Activated CD4-positive, alpha-beta T cell treated with anti-CD3 and anti-CD28 coated beads, Interleukin-2, amount 10 ng/mL, durations not matched to agents 24 days and 14 days (primary cell): Measurements from ENCODE around the gene RCOR1. TPM values are rescaled to one million over a fixed set of nuclear protein-coding genes. Genes with fewer than 3 reads are reported as not detected.
"Not testable (repeated sequence)": the region's sequence is repeated elsewhere in the genome, so short reads cannot be mapped to it uniquely, and the experiment has no call there.

Experiments used
- DNase-seq: peaks from one replicate; pipeline ENCODE4 v3.0.0; 2022
- H3K27ac Mint-ChIP-seq: one replicate; pipeline ENCODE4 v1.8.0; 2022; ENCODE audit warnings: mild to moderate bottlenecking, mixed read lengths
- H3K27me3 Mint-ChIP-seq: one replicate; pipeline ENCODE4 v1.8.0; 2022; ENCODE audit warnings: mixed read lengths
- H3K36me3 Mint-ChIP-seq: one replicate; pipeline ENCODE4 v1.8.0; 2022; ENCODE audit warnings: low read depth, mild to moderate bottlenecking, mixed read lengths
- H3K4me1 Mint-ChIP-seq: one replicate; pipeline ENCODE4 v1.8.0; 2021; ENCODE audit warnings: mixed read lengths
- H3K4me3 Mint-ChIP-seq: one replicate; pipeline ENCODE4 v1.8.0; 2022; ENCODE audit warnings: mild to moderate bottlenecking, moderate library complexity, mixed read lengths
- H3K9me3 Mint-ChIP-seq: one replicate; pipeline ENCODE4 v1.8.0; 2021; ENCODE audit warnings: mixed read lengths
- intact Hi-C: fragments of 100-400 bp; cut with micrococcal nuclease; formaldehyde crosslinking; loops from one replicate; pipeline ENCODE4 v1.15.1; 2023
- total RNA-seq: library from RNA; stranded (reverse); gene quantifications from 2 replicates; pipeline ENCODE4 v1.2.3, GENCODE V29; 2022

The RCOR1 gene
- total RNA-seq, 1 donor from 2014 or later = 24.0 TPM

DNA sequence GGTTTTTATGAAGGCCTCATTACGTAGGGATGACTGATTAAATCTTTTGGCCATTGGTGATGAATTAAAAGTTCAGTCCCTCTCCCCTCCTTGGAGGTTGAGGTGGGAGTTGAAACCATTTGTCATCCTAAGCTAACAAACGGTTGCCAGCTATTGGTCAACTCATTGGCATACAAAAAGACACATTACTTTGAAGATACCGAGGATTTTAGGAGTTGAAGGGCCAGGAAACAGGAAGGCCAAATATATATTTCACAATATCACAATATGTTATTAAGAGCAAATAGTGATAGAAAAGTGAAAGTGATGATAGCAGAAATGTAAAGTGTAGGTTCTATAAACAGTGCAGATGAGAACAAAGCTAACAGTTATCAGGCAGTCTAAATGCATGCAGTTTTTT, 24.4 kb downstream of the RCOR1 start:
- Mint-ChIP-seq H3K36me3 (peaks cover 14% of the 10 kb centered on the region), H3K27ac (no peak overlapping the region), H3K27me3 (no peaks in the 10 kb centered on the region), H3K4me3 (no peak overlapping the region), H3K4me1 (peaks cover 10% of the 10 kb centered on the region), H3K9me3 (no peaks in the 10 kb centered on the region)
- intact Hi-C loops = no loop called here
- DNase-seq = no peak

DNA sequence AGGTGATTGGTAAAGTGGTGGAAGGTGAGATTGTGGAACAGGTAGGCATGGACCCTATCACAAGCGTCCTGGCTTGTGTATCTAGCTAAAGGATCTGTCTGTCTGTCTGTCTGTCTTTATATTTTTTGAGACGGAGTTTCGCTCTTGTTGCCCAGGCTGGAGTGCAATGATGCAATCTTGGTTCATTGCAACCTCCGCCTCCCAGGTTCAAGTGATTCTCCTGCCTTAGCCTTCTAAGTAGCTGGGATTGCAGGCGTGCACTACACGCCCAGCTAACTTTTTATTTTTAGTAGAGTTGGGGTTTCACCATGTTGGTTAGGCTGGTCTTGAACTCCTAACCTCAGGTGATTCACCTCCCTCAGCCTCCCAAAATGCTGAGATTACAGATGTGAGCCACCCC, 26.6 kb downstream of the RCOR1 start:
- intact Hi-C loops, H3K4me3 Mint-ChIP-seq, H3K27ac Mint-ChIP-seq, H3K27me3 Mint-ChIP-seq, DNase-seq, H3K9me3 Mint-ChIP-seq: not testable (repeated sequence)
- H3K4me1 Mint-ChIP-seq = peaks cover 15% of the 10 kb centered on the region
- H3K36me3 Mint-ChIP-seq = peaks cover 10% of the 10 kb centered on the region

DNA sequence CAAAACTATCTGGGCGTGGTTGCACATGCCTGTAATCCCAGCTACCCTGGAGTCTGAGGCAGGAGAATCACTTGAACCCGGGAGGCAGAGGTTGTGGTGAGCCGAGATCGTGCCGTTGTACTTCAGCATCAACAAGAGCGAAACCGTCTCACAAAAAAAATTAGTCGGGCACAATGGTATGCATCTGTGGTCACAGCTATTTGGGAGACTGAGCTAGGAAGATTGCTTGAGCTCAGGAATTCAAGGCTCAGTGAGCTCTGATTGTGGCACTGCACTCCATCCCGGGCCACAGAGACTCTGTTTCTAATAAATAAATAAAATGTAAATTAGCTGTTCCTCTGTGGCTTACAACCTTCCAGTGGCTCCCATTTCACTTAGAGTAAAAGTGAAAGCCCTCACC, 28.0 kb downstream of the RCOR1 start:
- Mint-ChIP-seq H3K9me3 (no peaks in the 10 kb centered on the region), H3K4me3 (no peak overlapping the region)
- intact Hi-C loops = no loop called here

DNA sequence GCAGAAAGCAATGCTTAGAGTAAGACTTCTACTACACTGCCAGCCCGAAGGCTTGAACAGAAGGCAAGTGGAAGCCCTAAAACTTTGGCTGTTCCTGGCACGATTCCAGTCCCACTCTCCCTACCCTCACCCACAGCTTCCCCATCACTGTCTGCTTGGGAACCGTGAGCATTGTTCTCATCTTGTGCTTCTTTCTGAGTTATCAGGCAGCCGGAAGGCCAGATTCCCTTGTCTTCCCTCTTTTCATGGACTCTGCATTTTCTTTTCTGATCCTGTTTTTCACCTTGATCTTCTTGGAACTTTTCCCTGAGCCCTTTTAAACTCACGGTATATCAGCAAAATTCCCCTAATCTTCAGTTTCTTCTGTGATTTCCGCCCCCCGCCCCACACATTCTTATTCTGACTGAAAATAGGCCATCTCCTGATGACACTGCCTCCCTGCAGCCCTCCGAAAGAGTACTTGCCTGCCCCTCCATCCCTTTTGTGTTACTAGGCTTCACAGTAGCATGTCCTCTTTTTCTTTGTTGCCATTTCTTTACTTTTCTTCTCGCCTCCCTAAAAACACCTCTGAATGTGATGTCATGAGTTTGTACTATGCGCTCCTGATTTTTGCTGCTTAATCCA, 29.9 kb downstream of the RCOR1 start:
- peaks cover 20% of the 10 kb centered on the region for H3K4me1 Mint-ChIP-seq
- no peak overlapping the region for H3K4me3 Mint-ChIP-seq
- no peak overlapping the region for H3K27ac Mint-ChIP-seq
- no peak for DNase-seq
- peaks cover 10% of the 10 kb centered on the region for H3K36me3 Mint-ChIP-seq
- intact Hi-C loops = no loop called here
- no peaks in the 10 kb centered on the region for H3K9me3 Mint-ChIP-seq
- no peaks in the 10 kb centered on the region for H3K27me3 Mint-ChIP-seq

More for the DNA sequence above, 28.0 kb downstream of the RCOR1 start:
- Mint-ChIP-seq H3K36me3 (peaks cover 10% of the 10 kb centered on the region), H3K4me1 (peaks cover 15% of the 10 kb centered on the region), H3K27me3 (no peaks in the 10 kb centered on the region), H3K27ac (no peak overlapping the region)
- no peak for DNase-seq

DNA sequence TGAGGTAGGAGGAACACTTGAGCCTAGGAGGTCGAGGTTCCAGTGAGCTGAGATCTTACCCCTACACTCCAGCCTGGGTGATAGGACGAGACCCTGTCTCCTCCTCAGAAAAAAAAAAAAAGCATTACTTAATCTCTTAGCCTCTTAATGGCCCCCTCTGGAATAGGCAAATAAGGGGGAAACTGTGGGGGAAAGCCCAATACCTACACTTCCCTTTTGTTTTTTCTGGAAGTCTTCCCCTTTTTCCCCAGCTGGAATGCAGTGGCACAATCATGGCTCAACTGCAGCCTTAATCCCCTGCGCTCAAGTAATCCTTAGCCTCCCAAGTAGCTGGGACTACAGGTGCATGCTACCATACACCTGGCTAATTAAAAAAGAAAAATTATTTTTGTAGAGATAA, 32.2 kb downstream of the RCOR1 start:
- Mint-ChIP-seq H3K27ac (no peak overlapping the region), H3K36me3 (peaks cover 7% of the 10 kb centered on the region), H3K27me3 (no peaks in the 10 kb centered on the region), H3K4me3 (no peak overlapping the region), H3K4me1 (peaks cover 21% of the 10 kb centered on the region), H3K9me3 (no peaks in the 10 kb centered on the region)
- DNase-seq = no peak
- intact Hi-C loops = no loop called here

DNA sequence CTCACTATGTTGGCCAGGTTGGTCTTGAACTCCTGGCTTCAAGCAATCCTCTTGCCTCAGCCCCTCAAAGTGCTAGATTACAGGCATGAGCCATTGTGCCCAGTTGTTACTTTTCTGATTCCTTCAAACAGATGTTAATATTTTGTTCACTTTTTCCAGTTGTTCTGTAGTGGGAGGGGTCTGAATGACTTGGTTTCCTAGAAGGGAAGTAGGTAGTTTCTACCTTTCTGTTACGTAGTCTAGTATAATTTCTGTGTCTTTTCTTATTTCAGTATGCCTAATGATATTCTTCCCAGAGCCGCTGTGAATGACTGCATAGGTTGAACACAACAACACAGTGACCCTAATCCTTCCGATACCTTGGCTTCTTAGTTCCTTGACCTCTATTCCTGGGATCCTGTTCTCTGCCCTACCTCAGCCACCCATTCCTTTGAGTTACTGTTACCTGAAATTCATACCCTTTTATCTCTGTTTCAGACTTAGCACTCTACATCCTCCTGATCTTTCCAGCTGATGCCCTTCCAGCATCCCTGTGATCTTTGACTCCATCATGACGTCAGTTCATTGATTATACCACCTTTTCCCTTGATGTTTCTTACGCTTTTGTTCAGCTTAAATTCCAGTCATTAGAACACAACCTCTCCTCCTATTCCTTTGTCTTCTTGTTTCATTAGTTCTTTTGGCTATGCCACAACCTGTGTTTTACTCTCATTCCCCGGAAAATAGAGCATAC, 33.3 kb downstream of the RCOR1 start:
- no peaks in the 10 kb centered on the region for H3K27me3 Mint-ChIP-seq
- H3K4me1 Mint-ChIP-seq = peaks cover 23% of the 10 kb centered on the region
- H3K27ac Mint-ChIP-seq = no peak overlapping the region
- intact Hi-C loops = no loop called here
- H3K4me3 Mint-ChIP-seq = no peak overlapping the region
- peaks cover 5% of the 10 kb centered on the region for H3K36me3 Mint-ChIP-seq
- no peaks in the 10 kb centered on the region for H3K9me3 Mint-ChIP-seq
- no peak for DNase-seq

DNA sequence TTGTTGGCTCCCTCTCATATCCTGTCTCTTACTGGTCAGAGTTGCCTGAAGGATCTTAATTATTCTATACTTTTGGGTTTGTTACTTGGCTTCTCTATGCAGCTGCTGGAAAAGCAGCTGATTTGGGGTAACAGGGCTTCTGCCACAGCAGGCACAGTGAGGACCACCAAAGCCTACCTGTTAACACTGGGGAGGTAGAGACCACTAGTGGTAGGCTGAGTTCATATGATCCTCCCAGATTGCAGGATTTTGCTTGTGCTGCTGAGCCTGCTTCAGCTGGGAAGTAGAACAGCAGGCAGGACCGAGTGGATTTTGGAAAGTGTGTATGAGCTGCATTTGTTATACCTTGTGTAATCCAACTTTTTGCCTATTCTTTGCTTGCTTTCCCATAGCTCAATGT, 34.1 kb downstream of the RCOR1 start:
- no peak overlapping the region for H3K4me3 Mint-ChIP-seq
- no peak for DNase-seq

DNA sequence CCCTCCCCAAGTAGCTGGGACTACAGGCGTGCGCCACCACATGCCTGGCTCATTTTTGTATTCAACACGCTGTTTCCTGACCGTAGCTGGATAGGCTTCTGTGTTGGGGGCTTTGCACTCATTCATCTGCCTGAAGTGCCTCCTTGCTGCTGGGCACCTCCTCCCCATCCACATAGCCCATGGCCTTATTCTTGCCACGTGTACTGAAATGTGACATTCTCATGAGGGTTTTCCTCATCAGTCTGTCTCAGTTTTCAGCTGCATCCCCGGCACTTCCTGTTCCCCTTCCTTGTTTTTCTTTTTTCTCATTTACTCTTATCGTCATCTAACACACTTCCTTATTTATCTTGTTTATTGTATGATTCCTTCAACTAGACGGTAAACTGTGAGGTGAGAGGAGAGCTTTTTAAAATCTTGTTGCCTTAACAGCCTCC, 36.6 kb downstream of the RCOR1 start:
- no peak overlapping the region for H3K27ac Mint-ChIP-seq
- intact Hi-C loops = no loop called here
- DNase-seq = no peak
- peaks cover 3% of the 10 kb centered on the region for H3K36me3 Mint-ChIP-seq
- H3K9me3 Mint-ChIP-seq = no peaks in the 10 kb centered on the region
- no peak overlapping the region for H3K4me3 Mint-ChIP-seq
- H3K27me3 Mint-ChIP-seq = no peaks in the 10 kb centered on the region
- peaks cover 19% of the 10 kb centered on the region for H3K4me1 Mint-ChIP-seq

More for the DNA sequence above, 34.1 kb downstream of the RCOR1 start:
- intact Hi-C loops = no loop called here
- H3K27ac Mint-ChIP-seq = no peak overlapping the region
- H3K9me3 Mint-ChIP-seq = no peaks in the 10 kb centered on the region
- no peaks in the 10 kb centered on the region for H3K27me3 Mint-ChIP-seq
- peaks cover 3% of the 10 kb centered on the region for H3K36me3 Mint-ChIP-seq
- peaks cover 21% of the 10 kb centered on the region for H3K4me1 Mint-ChIP-seq

DNA sequence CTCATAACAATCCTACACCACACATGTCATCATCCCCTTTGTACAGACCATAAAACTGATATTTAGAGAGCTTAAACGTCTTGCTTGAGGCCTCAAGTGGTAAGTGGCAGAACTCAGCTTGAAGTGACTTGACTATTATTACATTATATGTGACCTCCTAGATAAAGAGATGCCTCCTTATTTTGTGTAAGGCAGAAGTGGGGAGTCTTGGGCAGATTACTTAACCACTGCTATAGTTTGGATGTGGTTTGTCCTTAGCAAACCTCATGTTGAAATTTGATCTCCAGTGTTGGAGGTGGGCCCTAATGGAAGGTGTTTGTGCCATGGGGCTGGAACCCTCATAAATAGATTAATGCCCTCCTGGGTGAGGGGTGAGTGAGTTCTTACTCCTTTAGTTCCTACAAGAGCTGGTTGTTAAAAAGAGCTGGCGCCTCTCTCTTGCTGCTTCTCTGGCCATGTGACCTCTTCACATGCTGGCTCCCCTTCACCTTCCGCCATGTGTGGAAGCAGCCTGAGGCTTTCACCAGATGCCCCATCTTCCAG, 37.4 kb downstream of the RCOR1 start:
- H3K36me3 Mint-ChIP-seq = peaks cover 3% of the 10 kb centered on the region
- intact Hi-C loops = no loop called here
- H3K9me3 Mint-ChIP-seq = no peaks in the 10 kb centered on the region
- no peak overlapping the region for H3K27ac Mint-ChIP-seq
- no peaks in the 10 kb centered on the region for H3K27me3 Mint-ChIP-seq
- H3K4me1 Mint-ChIP-seq = peaks cover 23% of the 10 kb centered on the region
- no peak for DNase-seq
- no peak overlapping the region for H3K4me3 Mint-ChIP-seq

DNA sequence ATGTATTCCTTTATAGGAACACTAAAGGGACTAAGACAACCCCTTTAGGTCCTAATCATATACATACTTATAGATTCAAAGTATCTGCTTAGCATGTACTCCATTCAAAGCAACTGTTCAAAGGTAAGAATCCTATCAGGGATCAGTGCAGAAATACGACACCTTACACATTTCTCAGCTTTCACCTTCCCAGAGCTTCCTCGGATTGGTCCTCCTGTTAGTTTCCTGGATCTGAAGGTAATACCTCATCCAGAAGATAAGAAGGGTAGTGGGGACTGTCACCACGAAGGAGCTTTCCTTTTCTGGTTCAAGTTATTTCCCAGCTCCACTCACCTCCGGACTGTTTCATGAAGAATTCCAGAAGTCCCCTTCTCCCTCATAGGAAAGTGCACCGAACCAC, 38.0 kb downstream of the RCOR1 start:
- Mint-ChIP-seq H3K9me3 (no peaks in the 10 kb centered on the region), H3K4me1 (peaks cover 23% of the 10 kb centered on the region), H3K27ac (no peak overlapping the region), H3K36me3 (peaks cover 3% of the 10 kb centered on the region), H3K27me3 (no peaks in the 10 kb centered on the region), H3K4me3 (no peak overlapping the region)
- no peak for DNase-seq
- intact Hi-C loops = no loop called here

DNA sequence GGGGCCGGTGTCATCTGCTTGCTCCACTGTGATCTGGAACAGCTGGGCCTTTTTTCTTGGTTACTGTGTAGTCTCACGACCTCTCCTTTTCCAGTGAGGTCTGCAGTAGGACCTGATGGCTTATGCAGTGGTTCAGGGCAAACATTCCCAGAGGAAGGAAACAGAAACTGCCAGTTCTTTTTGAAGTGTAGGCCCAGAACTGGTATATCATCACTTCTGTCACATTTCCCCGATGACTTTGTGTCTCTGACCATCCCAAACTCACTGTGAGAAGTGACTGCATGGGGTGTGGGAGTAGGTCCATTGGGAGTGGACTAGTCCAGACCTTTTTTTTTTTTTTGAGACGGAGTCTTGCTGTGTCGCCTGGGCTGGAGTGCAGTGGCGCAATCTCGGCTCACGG, 38.4 kb downstream of the RCOR1 start:
- peaks cover 18% of the 10 kb centered on the region for H3K4me1 Mint-ChIP-seq
- peaks cover 1% of the 10 kb centered on the region for H3K36me3 Mint-ChIP-seq
- H3K9me3 Mint-ChIP-seq = no peaks in the 10 kb centered on the region
- H3K27me3 Mint-ChIP-seq = no peaks in the 10 kb centered on the region
- H3K4me3 Mint-ChIP-seq = no peak overlapping the region
- no peak overlapping the region for H3K27ac Mint-ChIP-seq
- DNase-seq = no peak
- intact Hi-C loops = no loop called here

DNA sequence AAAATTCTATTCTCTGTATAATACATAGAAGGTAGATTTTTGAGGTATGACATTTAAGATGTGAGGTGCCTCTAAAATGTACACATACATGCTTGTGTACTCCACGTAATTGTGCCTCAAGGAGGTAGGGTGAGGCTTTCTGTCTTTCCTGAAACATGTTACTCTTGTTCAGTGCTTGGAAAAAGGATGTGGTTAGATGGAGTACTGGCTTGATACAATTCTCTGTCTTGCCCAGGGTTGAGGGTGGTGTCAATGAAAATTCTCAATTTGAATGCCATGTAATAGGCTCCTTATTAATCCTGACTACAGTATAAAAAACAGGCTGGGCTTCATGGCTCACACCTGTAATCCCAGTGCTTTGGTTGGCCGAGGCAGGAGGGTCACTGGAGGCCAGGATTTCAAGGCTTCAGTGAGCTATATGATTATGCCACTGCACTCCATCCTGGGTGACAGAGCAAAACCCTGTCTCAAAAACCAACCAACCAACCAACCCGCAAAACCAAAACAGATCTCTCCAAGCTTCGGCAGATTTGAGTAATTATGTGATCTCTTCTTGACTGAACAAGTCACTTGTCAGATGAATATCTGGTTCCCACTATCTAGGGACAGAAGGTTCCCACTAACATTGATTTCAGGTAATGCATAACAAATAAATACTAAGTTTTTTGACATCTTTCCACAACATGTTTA, 41.6 kb downstream of the RCOR1 start:
- DNase-seq = no peak
- H3K4me1 Mint-ChIP-seq = peaks cover 13% of the 10 kb centered on the region
- H3K36me3 Mint-ChIP-seq = no peaks in the 10 kb centered on the region

DNA sequence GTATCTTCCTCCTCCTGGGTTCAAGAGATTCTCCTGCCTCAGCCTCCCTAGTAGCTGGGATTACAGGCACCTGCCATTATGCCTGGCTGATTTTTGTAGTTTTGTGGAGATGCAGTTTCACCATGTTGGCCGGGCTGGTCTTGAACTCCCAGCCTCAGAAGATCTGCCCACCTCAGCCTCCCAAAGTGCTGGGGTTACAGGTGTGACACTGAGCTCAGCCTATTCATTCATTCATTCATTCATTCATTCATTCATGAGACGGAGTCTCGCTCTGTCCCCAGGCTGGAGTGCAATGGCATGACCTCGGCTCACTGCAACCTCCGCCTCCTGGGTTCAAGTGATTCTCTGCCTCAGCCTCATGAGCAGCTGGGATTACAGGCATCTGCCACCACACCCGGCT, 47.2 kb downstream of the RCOR1 start:
- peaks cover 16% of the 10 kb centered on the region for H3K4me1 Mint-ChIP-seq
- H3K27ac Mint-ChIP-seq, H3K9me3 Mint-ChIP-seq, H3K27me3 Mint-ChIP-seq, H3K36me3 Mint-ChIP-seq, H3K4me3 Mint-ChIP-seq, DNase-seq: not testable (repeated sequence)
- intact Hi-C loops = loop anchor here (5.0 kb wide), 1 partner anchor 32 kb away; no protein-coding TSS in a partner anchor

More for the DNA sequence above, 41.6 kb downstream of the RCOR1 start:
- intact Hi-C loops = no loop called here
- Mint-ChIP-seq H3K27me3 (no peaks in the 10 kb centered on the region), H3K9me3 (no peaks in the 10 kb centered on the region), H3K4me3 (no peak overlapping the region), H3K27ac (peak overlapping the region; percentile 77)

DNA sequence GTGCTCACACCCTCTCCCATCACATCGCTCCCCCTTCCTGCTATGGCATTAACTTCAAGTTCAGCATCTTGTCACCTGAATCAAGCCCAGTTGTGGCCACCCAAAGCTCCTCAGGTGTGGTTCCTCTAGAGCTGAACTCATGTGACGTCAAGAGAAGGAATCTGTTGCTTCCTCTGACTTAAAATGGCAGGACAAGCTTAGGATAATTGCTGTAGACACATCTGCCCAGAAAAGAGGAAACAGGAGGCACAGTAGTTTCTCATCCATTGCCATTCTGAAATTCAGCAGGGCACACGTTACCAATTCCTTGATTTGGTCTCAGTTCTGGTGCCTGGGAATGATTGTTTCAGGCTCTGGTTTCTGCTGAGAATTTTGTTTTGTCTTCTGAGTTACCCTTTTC, 52.1 kb downstream of the RCOR1 start:
- Mint-ChIP-seq H3K27ac (no peak overlapping the region), H3K4me1 (peaks cover 35% of the 10 kb centered on the region), H3K27me3 (no peaks in the 10 kb centered on the region), H3K9me3 (no peaks in the 10 kb centered on the region), H3K36me3 (peaks cover 6% of the 10 kb centered on the region), H3K4me3 (no peak overlapping the region)
- intact Hi-C loops = loop anchor here (5.0 kb wide), 1 partner anchor 37 kb away; no protein-coding TSS in a partner anchor
- DNase-seq = no peak
